HUES48 (cell line): ENCODE measurements around the gene ALDH8A1.
"Not testable (repeated sequence)": the region's sequence is repeated elsewhere in the genome, so short reads cannot be mapped to it uniquely, and the experiment has no call there.

Experiments
- H3K27ac ChIP-seq: one replicate; pipeline ENCODE4 v1.7.0; 2013; ENCODE audit warnings: low read depth, low read length, inconsistent platforms
- H3K27me3 ChIP-seq: 2 replicates; pipeline ENCODE4 v1.6.1; 2013; ENCODE audit warnings: mild to moderate bottlenecking, low read length; ENCODE audit not compliant: control insufficient read depth, insufficient read depth
- H3K36me3 ChIP-seq: 2 replicates; pipeline ENCODE4 v1.6.1; 2013; ENCODE audit warnings: low read length; ENCODE audit not compliant: control insufficient read depth, insufficient read depth
- H3K4me1 ChIP-seq: 2 replicates; pipeline ENCODE4 v1.6.1; 2013; ENCODE audit warnings: mild to moderate bottlenecking, low read length; ENCODE audit not compliant: control insufficient read depth, insufficient read depth
- H3K4me3 ChIP-seq: 2 replicates; pipeline ENCODE4 v1.5.1; 2013; ENCODE audit warnings: mild to moderate bottlenecking, low read depth, low read length
- H3K9ac ChIP-seq: 2 replicates; pipeline ENCODE4 v1.6.1; 2013; ENCODE audit warnings: mild to moderate bottlenecking, low read depth, low read length, moderate library complexity
- H3K9me3 ChIP-seq: 2 replicates; pipeline ENCODE4 v1.6.1; 2013; ENCODE audit warnings: low read length; ENCODE audit not compliant: control insufficient read depth, insufficient read depth

ALDH8A1 gene

GRCh38 chr6:134908906-134909516, 40.9 kb downstream of the ALDH8A1 start:
- no peak overlapping the region for H3K27ac ChIP-seq
- no peaks in the 10 kb centered on the region for H3K27me3 ChIP-seq
- no peak overlapping the region for H3K9ac ChIP-seq

GRCh38 chr6:134904731-134905130, 45.2 kb downstream of the ALDH8A1 start:
- H3K27ac ChIP-seq, H3K9ac ChIP-seq: not testable (repeated sequence)

More at GRCh38 chr6:134908906-134909516, 40.9 kb downstream of the ALDH8A1 start:
- H3K36me3 ChIP-seq = no peaks in the 10 kb centered on the region
- no peaks in the 10 kb centered on the region for H3K9me3 ChIP-seq
- H3K4me1 ChIP-seq = no peaks in the 10 kb centered on the region
- no peak overlapping the region for H3K4me3 ChIP-seq

DNA sequence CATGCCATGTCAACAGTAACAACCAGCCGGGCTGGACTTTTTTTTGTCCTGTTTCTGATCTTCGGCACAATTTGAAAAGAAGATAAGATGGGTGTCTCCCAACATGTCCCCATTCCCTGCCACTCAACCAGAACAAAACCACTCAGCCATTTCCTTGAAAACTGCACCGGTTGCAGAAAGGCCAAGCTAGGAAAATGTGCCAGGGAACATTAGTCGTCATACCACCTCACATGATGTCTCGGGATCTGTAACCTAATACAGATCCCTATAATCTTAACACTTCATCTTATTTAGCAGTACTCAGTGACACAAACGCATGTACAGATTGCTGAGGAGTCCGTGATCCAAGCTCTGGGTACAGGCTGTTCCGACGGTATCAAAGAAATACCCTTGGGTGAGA, 46.5 kb downstream of the ALDH8A1 start:
- Histone ChIP-seq H3K27ac (no peak overlapping the region), H3K9ac (no peak overlapping the region), H3K9me3 (no peaks in the 10 kb centered on the region), H3K4me3 (no peak overlapping the region), H3K36me3 (no peaks in the 10 kb centered on the region), H3K27me3 (no peaks in the 10 kb centered on the region), H3K4me1 (no peaks in the 10 kb centered on the region)

More at GRCh38 chr6:134904731-134905130, 45.2 kb downstream of the ALDH8A1 start:
- H3K9me3 ChIP-seq, H3K4me1 ChIP-seq, H3K27me3 ChIP-seq, H3K4me3 ChIP-seq, H3K36me3 ChIP-seq: not testable (repeated sequence)

- H3K9ac ChIP-seq = no peak overlapping the region
- no peaks in the 10 kb centered on the region for H3K27me3 ChIP-seq
- no peaks in the 10 kb centered on the region for H3K36me3 ChIP-seq
- H3K4me1 ChIP-seq = no peaks in the 10 kb centered on the region
- no peak overlapping the region for H3K27ac ChIP-seq
- no peak overlapping the region for H3K4me3 ChIP-seq
- H3K9me3 ChIP-seq = no peaks in the 10 kb centered on the region
Measured at GRCh38 chr6:134902936-134903335, 47.0 kb downstream of the ALDH8A1 start.

GRCh38 chr6:134902074-134902861, 47.6 kb downstream of the ALDH8A1 start:
- H3K27ac ChIP-seq = no peak overlapping the region

GRCh38 chr6:134898575-134898974, 51.3 kb downstream of the ALDH8A1 start:
- Histone ChIP-seq H3K27me3 (no peaks in the 10 kb centered on the region), H3K4me3 (no peak overlapping the region), H3K9me3 (no peaks in the 10 kb centered on the region), H3K36me3 (no peaks in the 10 kb centered on the region), H3K9ac (no peak overlapping the region), H3K27ac (no peak overlapping the region), H3K4me1 (no peaks in the 10 kb centered on the region)

More at GRCh38 chr6:134902074-134902861, 47.6 kb downstream of the ALDH8A1 start:
- Histone ChIP-seq H3K9me3 (no peaks in the 10 kb centered on the region), H3K4me1 (no peaks in the 10 kb centered on the region), H3K27me3 (no peaks in the 10 kb centered on the region), H3K9ac (no peak overlapping the region), H3K4me3 (no peak overlapping the region), H3K36me3 (no peaks in the 10 kb centered on the region)

- not testable (repeated sequence) for H3K36me3 ChIP-seq, H3K4me3 ChIP-seq, H3K4me1 ChIP-seq, H3K9ac ChIP-seq, H3K9me3 ChIP-seq, H3K27ac ChIP-seq, H3K27me3 ChIP-seq
Measured at GRCh38 chr6:134898166-134898565, 51.7 kb downstream of the ALDH8A1 start.

DNA sequence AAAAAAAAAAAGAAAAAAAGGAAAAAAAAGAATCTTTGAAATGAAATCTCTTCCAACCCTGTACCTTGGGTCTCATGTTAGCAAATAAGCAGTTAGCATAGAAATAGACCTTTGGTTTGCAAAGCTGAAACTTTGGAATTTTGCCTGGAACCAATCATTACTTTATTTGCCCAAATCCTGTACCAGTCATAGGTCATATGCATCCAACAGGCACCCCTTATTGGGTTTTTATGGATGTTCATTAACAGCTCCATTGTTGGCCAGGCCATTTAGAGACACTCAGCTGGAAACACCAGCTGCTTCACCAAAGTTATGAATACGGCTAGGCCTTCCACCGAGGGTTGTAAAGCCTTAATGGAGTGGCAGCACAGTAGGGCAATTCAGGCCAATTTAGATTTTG, 53.0 kb downstream of the ALDH8A1 start:
- H3K36me3 ChIP-seq = no peaks in the 10 kb centered on the region
- H3K4me3 ChIP-seq = no peak overlapping the region
- H3K27me3 ChIP-seq = no peaks in the 10 kb centered on the region
- H3K9me3 ChIP-seq = no peaks in the 10 kb centered on the region
- no peak overlapping the region for H3K9ac ChIP-seq
- no peak overlapping the region for H3K27ac ChIP-seq
- no peaks in the 10 kb centered on the region for H3K4me1 ChIP-seq

DNA sequence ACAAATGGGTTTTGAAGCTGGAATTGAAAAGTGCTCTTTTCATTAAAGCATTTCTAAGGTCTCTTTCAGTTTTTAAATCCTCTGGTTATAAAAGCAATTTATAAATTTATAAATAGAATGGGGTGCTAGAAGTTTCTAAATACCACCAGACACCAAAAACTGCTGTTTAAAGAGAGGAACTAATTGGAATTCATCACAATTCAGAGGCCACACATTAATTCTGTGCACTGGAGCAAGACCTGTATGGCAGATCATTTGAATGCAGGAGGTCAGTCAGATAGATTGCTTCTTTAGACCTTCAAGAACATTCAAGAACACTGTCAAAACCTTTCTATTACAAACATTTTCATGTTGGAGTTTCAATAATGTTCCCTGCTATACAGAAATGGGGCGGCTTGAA, 55.1 kb downstream of the ALDH8A1 start:
- Histone ChIP-seq H3K36me3 (no peaks in the 10 kb centered on the region), H3K4me1 (no peaks in the 10 kb centered on the region), H3K9ac (no peak overlapping the region), H3K27ac (no peak overlapping the region), H3K27me3 (no peaks in the 10 kb centered on the region), H3K4me3 (no peak overlapping the region), H3K9me3 (no peaks in the 10 kb centered on the region)

- no peak overlapping the region for H3K9ac ChIP-seq
- H3K4me3 ChIP-seq = no peak overlapping the region
- H3K36me3 ChIP-seq = no peaks in the 10 kb centered on the region
- H3K9me3 ChIP-seq = no peaks in the 10 kb centered on the region
- H3K27me3 ChIP-seq = no peaks in the 10 kb centered on the region
- H3K4me1 ChIP-seq = no peaks in the 10 kb centered on the region
- no peak overlapping the region for H3K27ac ChIP-seq
Measured at GRCh38 chr6:134892362-134892761, 57.5 kb downstream of the ALDH8A1 start.

GRCh38 chr6:134891633-134892032, 58.3 kb downstream of the ALDH8A1 start:
- Histone ChIP-seq H3K9ac (no peak overlapping the region), H3K36me3 (no peaks in the 10 kb centered on the region), H3K4me3 (no peak overlapping the region), H3K27ac (no peak overlapping the region), H3K27me3 (no peaks in the 10 kb centered on the region), H3K4me1 (no peaks in the 10 kb centered on the region), H3K9me3 (no peaks in the 10 kb centered on the region)
